HK-2 (cell line): ENCODE data around the gene SUPT3H.

Source experiments
- DNase-seq: peaks from one replicate; pipeline ENCODE4 v3.0.0-alpha.2; 2018; ENCODE audit not compliant: unreplicated experiment

Gene SUPT3H

DNA sequence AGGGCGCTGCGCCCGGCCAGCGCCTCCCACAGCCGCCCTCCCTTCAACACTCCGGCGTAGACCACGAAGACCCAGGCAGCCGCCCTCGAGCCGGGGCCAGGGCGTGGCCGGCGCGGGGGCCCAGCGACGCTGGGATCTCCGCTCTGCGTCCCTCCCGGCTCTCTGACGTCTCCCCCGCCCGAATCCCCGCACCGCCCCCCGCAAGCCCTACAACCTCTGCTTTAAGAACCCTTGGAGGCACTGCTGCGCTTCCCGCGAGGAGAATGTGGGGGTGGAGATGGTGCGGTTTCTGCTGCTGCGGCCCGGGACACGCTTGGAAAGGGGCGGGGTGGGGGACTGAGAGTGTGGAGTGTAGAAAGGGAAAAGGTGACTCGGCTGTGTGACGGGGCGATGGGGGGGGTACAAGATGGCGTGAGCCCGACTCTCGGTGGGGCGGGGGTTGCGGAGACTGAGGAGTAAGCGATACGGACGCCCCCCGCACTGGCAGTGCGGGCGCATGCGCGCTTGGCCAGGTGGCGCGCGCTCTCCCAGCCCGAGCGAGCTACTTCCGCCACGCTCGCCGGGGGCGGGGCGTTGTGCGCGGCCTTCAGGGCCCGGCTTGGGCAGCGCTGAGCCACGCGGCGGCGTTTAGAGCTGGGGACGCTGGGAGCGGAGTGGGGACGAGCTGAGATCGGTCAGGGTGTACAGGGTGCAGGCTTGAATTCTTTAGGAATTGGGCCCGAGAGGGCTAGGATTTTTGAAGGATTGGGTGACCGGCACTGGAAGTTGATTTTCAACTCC lies at the start of gene SUPT3H:
Gene SUPT3H, minus strand, starts transcription at position 381 of the 780 bp plus-strand sequence.
- DNase-seq: peak; percentile 94

- DNase-seq: no peak
Observed at GRCh38 chr6:45426251-45426650, 48.5 kb upstream of the SUPT3H start.

GRCh38 chr6:45424451-45424861 lies 46.7 kb upstream of the SUPT3H start:
- DNase-seq: no peak

GRCh38 chr6:45423824-45424450 lies 46.2 kb upstream of the SUPT3H start:
- DNase-seq: peak; percentile 49

- DNase-seq: peak; percentile 58
Observed at GRCh38 chr6:45423111-45423823, 45.5 kb upstream of the SUPT3H start.

DNA sequence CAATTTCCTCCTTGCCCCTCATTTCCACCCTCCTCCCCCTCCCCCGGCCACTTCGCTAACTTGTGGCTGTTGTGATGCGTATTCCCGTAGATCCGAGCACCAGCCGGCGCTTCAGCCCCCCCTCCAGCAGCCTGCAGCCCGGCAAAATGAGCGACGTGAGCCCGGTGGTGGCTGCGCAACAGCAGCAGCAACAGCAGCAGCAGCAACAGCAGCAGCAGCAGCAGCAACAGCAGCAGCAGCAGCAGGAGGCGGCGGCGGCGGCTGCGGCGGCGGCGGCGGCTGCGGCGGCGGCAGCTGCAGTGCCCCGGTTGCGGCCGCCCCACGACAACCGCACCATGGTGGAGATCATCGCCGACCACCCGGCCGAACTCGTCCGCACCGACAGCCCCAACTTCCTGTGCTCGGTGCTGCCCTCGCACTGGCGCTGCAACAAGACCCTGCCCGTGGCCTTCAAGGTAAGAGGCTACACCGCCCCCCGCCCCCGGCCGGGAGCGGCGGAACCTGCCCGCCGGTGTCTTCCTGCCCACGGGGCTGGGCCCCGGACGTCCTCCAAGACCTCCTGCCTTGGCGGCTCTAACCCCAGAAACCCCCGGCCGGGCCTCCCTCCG lies 44.9 kb upstream of the SUPT3H start:
- no peak for DNase-seq

DNA sequence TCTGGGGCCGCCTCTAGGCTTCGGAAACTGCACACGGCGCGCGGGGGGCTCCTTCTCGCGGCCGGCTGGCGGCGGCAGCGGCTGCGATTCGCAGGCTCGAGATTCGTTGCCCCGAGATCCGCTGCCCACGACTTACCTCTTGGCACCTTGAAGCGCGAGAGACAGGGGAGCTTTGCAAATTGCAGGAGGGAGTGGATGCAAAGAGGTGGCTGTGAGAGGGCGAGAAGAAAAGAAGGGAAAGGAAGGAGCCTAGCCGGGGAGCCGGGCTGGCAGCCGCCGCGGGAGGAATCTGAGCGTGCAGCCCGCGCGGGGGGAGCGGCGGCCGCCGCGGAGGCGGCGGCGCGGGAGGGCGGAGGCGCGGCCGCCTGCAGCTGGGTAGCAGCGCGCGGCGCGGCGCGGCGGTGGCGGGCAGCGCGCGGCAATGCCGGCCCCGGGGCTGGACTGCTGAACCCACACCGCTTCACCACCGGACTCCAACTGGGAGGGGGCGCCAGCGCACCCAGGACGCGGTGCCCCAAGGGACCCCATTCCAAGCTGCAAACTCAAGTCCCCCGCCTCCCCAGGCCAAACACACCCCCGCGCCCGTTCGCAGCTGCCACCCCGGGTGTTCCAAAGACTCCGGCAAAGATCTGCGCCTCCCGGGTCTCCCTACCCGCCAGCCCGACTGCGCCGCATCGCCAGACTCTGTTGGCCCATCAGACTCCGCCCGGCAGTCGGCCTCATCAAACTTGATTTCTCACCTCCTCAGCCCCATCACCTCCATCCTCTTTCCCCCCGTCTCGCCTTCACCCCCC lies 44.2 kb upstream of the SUPT3H start:
- DNase-seq: peak; percentile 81

GRCh38 chr6:45420909-45421708 lies 43.4 kb upstream of the SUPT3H start:
- no peak for DNase-seq

DNA sequence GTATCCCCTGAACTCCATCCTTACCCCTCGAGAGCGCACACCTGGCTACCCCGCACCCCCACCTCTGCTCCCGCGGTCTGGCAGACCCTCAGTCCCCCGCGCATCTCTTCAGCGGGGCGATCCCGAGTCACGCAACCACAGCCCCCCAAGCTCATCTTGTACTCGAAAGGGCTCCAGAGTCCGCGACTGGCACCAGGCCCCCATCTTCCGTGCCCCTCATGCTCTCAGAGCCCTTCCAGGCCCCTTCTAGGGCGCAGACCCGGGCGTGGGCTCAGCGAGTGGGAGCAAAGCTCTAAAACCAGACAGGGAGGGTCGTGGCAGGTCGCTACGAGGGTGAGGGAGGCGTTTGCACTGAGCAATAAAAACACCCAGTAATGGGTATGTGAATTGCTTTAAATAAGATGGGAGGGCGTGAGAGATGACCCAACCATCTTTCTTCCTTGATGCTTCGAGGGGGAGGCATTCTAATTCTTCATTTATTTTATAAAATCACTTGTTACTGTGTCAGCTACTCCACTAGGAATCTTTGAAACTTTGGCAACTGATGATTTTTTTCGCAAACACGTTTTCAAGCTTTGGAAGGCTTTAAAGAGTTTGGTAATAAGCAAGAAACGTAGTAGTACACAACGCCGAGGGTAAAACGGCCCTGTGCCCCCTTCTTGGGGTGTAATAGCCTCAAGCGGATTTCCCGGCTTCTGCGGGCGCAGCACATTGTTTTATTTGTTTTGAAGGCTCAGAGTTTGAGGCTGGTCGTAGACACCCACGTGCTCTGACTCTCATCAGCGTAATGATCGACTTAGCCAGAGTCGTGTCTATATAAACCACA lies 42.6 kb upstream of the SUPT3H start:
- DNase-seq: peak; percentile 37

GRCh38 chr6:45419571-45420082 lies 41.9 kb upstream of the SUPT3H start:
- peak; percentile 80 for DNase-seq

DNA sequence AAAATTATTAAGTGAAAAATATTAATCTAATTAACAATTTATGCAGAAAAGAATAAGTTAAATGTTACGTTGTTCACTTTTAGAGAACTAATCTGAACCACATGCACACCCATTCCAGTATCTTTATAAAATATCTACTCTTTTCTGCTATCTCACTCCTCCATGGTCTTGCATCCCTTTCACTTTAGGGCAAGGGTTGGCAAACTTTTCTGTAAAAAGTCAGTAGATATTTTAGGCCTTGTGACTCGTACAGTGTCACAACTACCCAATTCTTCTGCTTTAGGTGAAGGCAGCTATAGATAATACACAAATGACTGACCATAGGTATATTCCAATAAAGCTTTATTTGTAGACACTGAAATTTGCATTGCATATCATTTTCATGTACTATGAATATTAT lies 39.7 kb upstream of the SUPT3H start:
- DNase-seq: no peak

GRCh38 chr6:45416700-45417099 lies 39.0 kb upstream of the SUPT3H start:
- DNase-seq: no peak

GRCh38 chr6:45415788-45416518 lies 38.2 kb upstream of the SUPT3H start:
- no peak for DNase-seq

DNA sequence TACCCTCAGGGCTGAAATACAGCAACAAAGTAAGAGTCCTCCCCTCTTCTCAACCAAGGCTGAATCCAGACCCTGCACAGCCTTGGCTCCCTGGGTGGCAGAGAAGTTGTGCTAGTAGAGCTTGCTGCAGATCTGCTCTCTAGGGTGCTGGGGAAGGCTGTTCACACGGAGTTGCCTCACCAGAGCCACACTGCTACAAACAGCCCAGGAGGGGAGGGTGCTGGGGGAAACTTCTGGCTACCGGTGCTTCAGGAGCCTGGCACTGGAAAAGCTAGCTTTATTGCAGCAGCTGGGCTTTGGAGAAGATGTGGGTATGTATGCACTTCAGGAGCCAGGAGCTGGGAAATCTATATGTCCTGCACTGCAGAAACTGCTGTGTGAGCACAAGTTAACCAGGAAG lies 37.6 kb upstream of the SUPT3H start:
- no peak for DNase-seq

- no peak for DNase-seq
Observed at GRCh38 chr6:45411959-45412358, 34.2 kb upstream of the SUPT3H start.

GRCh38 chr6:45400021-45400420 lies 22.3 kb upstream of the SUPT3H start:
- no peak for DNase-seq

- DNase-seq: no peak
Observed at GRCh38 chr6:45398075-45398813, 20.5 kb upstream of the SUPT3H start.

DNA sequence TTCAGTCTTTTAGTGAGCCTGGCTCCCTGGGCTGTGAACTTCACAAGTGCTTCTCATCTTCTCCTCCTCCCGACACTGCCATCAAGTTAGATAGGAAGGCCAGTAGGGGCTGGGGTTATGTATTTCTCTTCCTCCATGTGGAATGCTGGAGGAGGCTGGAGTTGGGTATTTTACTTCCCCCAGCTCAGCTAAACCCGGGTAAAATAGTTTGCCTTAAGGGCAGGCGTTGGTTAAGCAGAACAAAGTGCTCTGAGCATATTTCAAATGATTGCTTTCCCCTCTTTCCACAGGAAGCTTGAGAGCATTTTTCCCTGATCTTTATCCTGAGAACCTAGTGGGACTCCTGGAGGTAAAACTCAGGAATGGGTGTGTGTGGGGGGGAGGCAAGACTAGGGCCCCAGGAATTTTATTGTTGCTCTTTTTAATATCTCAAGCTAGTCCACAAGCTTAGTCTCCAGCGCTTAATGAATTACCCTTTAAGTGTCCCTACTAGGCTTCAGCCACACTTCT lies 16.9 kb upstream of the SUPT3H start:
- DNase-seq: no peak
